Measurements from ENCODE around the gene BCS1L.

GRCh38 chr2:218691234-218691633 is 31.8 kb downstream of the BCS1L start:
- no peak for TF ChIP-seq ELF4 (IDR thresholded peaks at IDR 0.05)
- TF ChIP-seq ARNT (IDR thresholded peaks at IDR 0.05), result no peak
- no peak for TF ChIP-seq NFRKB (IDR thresholded peaks at IDR 0.05)
- TF ChIP-seq FOXK2 (IDR thresholded peaks at IDR 0.05), result no peak
- no peak for TF ChIP-seq FOXA1 (IDR thresholded peaks at IDR 0.05)
- no peak for TF ChIP-seq CTBP1 (IDR thresholded peaks at IDR 0.05; ENCODE audit: borderline replicate concordance)
- no peak for TF ChIP-seq BHLHE40 (IDR thresholded peaks at IDR 0.05; ENCODE audit: borderline replicate concordance)
- TF ChIP-seq SUZ12 (IDR thresholded peaks at IDR 0.05), result no peak
- TF ChIP-seq FOXM1 (IDR thresholded peaks at IDR 0.05; ENCODE audit: borderline replicate concordance), result no peak
- no peak for TF ChIP-seq SP1 (IDR thresholded peaks at IDR 0.05)
- TF ChIP-seq L3MBTL2 (conservative IDR thresholded peaks at IDR 0.05), result no peak
- no peak for TF ChIP-seq TARDBP (IDR thresholded peaks at IDR 0.05)
